Stromal cell of bone marrow (primary cell): ENCODE data around the gene SVIL.
A peak's percentile ranks its signal among the peaks of the same experiment; 100 is the strongest.
"Not testable (repeated sequence)": the region's sequence is repeated elsewhere in the genome, so short reads cannot be mapped to it uniquely, and the experiment has no call there.

Experiments used
- DNase-seq: peaks from one replicate; pipeline ENCODE4 v3.0.0-alpha.2; 2012; ENCODE audit warnings: low read depth

The SVIL gene

DNA sequence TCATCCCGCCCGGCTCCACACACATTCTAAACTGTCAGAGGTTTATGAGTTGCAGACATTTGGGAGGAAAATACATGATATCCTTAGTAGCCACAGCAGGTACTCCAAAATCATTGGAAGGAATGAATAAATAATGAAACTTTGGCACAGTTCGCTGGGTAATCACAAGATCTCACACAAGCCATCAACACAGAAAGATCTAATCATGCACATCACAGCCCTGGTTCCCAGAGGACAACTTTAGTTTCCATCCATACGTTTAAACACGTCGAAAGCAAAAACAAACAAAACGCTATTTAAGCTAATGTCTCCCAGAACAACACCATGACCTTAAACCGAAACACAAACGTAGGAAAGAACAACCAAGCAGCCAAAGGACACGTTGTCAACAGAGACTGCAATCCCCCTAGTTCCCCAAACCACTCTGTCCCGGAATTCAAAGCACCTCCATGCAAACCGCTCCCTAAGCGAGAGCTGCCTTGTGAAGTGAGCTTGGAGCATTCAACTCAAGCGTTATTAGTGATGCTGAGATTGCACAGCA, 12.3 kb downstream of the SVIL start:
- DNase-seq: no peak

DNA sequence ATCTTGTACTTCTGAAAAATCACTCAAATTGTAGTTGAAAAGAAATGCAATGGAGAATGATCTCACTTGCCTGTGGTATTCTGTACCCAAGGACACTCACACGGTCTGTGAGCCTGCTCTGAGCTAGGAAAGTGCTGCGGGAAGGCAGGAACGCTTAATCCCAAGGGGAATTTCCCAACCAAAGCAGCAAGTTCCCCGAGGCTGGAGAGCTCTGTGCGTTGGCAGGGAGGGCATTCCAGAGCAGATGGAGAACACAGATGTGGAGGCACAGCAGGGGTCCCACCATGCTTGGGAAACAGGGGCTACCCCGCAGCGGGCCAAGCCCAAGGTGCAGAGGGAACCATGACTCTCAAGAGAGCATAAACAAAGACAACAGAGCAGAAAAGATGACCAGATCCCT, 13.6 kb downstream of the SVIL start:
- DNase-seq: peak; percentile 60

DNA sequence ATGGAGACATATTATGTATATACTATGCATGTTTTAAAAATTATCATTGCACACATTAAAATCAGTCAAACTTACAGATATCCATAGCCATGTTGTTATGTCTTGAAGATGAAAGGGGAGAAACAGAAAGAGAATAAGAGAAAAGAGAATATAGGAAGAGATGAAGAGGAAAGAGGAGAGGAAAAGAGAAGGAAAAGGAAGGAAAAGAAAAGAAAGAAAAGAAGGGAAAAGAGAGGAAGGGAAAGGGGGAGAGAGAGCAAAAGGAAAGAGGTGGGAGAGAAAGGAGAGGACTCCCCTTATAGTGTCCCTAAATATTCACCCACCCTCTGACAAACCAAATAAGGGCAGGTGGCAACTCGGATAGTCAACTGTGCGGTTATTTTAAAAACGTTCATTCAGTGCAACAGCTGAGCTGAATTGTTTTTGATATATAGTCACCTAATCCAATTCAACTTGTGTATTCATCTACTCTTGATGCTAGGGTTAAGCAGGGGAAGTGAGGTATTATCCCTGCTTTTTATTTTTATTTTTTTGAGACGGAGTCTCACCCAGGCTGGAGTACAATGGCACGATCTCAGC, 14.6 kb downstream of the SVIL start:
- no peak for DNase-seq

DNA sequence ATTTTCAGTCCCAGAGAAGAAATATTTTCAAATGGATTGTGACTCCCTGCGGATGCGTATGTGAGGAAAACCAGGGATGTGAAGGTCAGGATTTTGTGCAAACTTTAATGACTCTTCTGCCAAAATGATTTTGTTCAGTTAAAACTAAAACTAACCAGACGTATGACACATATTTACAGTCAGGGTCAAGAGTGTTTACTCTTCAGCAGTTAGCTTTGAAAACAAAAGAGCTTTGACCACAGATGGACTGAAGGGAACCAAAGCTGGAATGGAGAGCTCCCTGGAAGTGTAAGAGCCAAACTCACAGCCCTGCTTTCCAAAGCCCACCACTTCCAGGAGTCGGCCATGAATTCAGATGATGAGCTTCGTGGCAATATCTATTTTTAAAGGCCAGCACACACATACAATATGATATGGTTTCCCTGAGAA, 15.5 kb downstream of the SVIL start:
- DNase-seq: no peak

DNA sequence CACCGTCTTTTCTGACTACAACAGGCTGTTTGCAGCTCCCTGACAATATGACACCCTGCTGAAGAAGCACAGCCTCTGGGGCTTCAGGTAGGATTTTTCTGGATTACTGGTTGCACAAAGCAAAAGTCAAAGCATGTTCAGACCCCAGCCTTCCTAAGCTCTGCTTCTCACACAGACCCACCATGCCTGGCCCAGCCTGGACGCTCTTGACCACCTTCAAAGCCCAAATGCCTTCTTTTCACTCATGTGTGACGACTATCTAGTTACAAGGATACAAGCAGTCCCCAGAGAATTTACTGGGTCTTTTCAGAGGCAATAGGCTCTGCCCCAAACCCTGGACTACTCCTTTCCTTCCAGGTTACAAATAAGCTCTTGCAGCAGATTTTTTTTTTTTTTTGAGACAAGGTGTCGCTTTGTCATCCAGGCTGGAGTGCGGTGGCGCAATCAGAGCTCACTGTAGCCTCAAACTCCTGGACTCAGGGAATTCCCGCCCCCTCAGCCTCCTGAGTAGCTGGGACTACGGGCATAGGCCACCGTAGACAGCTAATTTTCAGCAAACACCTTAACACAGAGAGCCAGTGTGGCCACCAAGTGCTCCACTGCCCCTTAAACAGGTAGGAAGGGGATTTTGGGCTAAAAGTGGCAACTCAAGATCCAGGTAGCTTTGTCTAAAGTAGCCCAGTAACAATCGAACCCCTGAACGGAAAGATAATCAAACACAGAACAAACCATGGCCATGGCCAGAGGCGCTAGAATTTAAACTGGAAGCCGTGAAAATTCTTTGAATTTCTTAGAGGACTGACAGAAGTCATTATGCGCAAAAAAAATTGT, 16.2 kb downstream of the SVIL start:
- DNase-seq: no peak

DNA sequence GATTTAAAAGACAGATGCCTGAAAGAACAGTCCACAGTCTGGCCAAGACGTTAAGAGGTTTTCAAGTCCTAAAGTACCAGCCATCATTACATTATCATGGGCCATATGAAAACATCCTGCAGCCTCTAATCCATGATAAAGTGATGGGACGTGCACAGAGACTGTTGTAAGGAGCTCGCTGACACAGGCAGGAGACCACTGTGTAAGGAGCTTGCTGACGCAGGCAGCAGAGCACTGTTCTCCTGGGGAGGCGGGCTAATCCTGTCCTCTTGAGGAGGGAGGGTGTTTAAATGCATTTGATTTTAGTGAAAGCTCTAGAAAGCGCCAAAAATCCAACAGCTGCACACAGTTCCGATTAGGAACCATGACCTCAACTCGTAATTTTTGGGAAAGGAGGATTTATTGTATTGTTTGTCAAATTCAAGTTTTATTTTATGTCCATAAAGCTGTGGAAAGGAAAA, 16.9 kb downstream of the SVIL start:
- DNase-seq: no peak

DNA sequence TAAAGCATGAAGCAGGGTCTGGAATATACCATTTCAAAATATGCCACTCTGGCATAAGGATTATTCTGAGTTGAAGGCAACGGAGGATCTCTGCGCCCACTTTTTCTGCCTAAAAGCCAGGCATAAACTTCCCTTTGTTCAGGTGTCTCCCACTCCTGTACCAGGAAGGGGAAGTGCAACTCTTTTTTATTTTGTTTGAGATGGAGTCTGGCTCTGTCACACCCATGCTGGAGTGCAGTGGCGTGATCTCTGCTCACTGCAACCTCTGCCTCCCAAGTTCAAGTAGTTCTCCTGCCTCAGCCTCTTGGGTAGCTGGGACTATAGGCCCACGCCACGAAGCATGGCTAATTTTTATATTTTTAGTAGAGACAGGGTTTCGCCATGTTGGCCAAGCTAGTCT, 18.2 kb downstream of the SVIL start:
- no peak for DNase-seq

DNA sequence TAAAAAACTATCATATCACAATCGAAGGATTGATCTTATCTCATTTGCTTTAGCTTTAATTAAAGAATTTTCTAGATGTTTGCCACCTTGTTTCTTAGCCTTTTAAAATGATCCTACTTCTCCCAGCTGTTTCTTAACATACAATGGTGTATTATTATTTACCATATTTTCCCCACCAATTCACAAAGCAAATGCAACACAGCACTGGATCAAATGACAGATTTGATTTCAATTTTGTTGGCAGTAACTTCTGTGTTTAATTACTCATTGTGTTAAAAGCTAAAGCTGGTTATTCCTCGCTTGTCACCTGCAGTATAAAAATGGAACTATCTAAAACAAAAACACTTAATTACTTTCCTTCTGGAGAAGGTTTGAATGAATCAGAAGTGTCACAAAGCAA, 19.6 kb downstream of the SVIL start:
- no peak for DNase-seq

DNA sequence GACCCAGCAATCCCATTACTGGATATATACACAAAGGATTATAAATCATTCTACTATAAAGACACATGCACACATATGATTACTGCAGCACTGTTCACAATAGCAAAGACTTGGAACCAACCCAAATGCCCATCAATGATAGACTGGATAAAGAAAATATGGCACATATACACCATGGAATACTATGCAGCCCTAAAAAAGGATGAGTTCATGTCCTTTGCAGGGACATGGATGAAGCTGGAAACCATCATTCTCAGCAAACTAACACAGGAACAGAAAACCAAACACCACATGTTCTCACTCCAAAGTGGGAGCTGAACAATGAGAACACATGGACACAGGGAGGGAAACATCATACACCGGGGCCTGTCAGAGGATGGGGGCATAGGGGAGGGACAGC, 20.5 kb downstream of the SVIL start:
- DNase-seq: not testable (repeated sequence)

DNA sequence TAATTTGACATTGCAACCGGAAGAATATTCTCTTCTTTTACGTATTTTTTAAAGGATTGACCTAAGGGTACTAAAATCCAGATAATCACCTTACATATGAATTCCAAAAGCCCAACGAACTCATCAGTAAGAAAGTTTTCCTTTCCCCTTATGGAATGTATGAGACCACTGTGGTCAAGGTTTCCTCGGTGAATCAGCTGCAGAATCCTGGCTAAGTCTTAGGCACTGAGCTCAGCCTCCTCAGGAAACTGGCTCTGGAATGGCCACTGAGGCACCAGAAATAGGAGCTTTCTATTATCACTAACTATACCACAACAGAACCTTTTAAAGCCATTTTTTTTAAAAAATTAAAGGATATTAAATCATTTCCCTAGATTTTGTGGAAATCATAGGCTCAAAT, 21.0 kb downstream of the SVIL start:
- DNase-seq: no peak

DNA sequence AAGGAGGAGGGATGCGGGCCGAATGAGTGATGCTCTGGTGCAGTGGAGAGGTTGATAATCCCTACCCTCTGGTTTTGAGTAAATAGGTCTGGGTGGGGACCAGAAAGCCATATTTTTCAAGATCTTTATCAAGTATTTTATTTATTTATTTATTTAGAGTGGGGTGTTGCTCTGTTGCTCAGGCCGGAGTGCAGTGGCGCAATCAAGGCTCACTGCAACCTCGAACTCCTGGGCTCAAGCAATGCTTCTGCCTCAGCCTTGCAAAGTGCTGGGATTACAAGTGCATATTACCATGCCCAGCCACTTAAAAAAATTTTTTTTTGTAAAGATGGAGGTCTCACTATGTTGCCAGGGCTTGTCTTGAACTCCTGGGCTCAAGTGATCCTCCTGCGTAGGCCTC, 21.6 kb downstream of the SVIL start:
- DNase-seq: no peak

DNA sequence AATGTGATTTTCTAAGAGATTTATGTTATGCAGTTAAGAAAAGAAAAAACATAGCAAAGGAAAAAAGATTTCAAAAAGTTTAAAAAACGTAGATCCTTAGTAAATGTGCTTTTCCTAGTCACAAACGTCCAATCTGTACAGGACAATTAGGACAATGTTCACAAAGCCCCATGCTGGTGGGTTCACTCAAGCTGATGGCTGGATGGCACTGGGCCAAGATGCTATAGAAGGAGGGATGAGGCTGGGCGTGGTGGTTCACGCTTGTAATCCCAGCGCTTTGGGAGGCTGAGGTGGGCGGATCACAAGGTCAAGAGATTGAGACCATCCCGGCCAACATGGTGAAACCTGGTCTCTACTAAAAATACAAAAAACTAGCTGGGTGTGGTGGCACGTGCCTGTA, 22.1 kb downstream of the SVIL start:
- no peak for DNase-seq

DNA sequence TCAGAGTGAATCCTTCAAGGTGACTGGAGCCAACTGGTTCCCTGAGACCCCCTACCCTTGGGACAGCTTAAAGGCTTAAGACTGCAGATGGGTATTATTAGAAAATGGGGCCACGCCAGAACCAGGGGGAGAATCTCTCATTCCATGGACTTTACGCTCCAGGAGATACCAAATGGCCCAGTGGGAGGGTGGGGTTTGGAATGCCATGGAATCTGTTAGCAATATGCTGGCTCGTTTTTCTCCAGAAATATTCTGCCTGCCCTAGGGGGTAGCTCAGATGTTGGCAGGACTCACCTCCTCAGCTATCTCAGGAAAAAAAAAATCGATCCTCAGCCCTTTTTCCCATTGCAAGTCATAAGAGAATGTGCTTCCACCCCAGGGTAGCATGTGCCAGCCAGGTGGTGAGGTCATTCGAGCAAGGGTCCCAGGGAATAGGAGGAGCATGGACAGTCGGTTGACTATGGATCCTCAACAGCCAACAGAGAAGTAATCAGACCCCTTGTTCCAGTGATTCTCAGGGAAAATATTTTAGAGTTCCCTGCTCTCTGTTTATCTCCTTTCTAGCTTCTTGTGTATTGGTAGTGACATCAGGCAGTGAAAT, 22.9 kb downstream of the SVIL start:
- DNase-seq: no peak

DNA sequence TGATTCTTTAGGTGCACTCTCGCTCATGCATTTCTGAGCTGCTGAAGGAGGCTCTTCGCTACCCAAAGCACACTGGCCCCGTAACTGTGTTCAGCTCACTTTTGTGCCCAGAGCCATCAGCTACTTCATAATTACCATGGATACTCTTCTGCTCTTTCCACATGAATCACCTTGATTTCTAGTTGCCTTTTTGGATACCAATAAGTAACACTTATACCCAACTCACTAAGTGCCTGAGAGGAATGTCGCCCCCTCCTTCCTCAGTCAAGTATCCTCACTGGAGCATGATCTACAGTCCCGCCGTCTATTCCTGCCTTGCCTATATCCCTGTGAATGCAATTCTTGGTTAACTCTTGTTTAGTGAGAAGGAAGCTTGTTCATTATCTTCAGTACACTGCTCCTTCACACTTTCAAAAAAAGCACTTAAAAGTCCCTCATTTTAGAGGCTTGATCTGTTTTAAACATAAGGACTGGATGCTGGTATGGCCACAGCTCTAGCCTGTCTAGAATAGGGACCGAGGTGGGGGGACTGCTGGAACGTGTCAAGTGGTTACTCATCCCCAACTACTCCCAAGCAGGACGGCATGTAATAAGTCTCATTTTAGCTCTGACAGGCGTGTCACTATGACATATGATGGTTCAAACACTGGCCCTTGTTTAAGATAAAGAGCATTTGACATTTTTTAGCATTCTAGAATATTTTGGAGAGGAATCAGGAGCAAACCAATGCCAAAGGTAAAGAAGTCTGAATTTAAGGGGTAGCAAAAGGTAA, 23.7 kb downstream of the SVIL start:
- DNase-seq: no peak

DNA sequence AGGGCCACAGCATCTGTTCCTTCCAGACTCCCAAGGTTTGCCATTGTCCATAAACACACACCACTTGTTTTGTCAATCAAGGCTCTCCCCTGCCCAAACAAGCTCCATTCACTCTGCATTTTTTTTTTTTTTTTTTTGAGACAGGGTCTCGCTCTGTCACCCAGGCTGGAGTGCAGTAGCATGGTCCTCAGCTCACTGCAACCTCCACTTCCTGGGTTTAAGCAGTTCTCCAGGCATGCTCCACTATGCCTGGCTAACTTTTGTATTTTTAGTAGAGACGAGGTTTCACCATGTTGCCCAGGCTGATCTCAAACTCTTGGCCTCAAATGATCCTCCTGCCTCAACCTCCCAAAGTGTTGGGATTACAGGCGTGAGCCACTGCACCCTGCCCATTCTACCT, 24.4 kb downstream of the SVIL start:
- not testable (repeated sequence) for DNase-seq

DNA sequence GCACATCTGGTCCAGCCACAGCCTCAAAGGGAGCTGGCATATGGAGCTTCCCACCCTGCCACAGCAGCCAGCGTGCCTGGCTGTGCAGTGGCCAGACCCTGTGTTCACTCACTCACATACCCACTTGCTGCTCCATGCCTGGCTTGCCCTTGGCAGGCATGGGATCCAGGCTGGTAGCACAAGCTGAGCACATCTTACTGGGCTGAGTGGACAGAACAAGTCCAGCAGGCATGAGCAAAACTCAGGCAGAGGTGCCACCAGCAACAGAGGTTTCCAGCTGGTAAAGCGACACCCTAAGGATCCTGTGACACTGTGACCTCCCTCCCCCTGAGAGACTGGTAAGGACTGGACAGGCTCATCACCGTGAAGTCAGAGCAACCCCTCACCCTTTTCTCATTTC, 25.1 kb downstream of the SVIL start:
- no peak for DNase-seq

DNA sequence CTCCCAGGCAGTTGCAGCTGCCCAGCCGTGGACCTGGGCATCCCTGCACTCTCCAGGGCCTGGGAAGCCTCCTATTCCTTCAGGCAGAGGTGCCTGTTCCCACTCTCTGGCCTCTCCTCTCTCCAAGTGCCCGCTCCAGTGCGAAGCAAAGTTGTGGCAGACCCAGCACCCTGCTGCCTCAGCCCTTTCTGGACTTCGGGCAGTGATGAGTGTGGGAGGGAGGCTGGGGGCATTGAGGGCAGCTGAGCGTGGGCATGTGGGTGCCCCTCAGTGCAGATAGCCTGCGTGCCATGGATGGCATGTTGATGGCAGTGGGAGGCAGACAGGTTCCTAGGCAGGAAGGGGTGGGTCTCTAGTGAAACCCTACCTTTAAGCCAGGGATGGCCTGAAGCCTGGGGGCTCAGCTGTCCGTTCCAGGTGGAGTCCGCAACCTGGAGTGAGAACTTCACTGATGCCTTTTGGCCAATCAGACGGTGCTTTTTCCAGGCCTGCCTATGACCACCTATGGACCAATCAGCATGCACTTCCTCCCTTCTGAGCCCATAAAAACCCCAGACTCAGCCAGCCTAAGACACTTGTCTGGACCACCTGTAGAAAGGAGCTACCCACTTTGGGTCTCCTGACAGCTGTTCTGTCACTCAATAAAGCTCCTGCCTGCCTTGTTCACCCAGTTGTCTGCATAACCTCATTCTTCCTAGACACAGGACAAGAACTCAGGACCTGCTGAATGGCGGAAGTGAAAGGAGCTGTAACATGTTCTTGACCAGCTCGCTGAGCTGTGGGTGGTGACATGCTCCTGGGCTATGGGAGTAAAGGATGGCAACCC, 26.1 kb downstream of the SVIL start:
- no peak for DNase-seq

DNA sequence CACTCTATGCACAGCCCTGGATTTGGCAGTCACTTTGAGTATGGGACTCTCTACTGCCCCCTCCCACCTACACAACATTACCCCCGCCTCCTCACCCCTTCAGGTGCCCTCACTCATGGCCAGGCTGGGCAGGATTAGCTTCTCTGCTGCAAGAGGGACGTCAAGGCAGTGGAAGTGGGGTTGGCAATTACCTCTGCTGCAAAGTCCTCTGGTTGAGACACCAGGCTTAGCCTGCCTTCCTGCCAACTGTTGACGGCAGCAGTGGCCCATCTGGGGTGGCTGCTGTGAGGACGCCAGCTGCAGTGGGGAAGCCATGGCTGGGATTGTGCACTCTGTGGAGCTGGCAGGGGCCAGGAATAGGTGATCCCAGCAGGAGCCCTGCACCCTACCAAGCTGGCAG, 26.7 kb downstream of the SVIL start:
- no peak for DNase-seq

DNA sequence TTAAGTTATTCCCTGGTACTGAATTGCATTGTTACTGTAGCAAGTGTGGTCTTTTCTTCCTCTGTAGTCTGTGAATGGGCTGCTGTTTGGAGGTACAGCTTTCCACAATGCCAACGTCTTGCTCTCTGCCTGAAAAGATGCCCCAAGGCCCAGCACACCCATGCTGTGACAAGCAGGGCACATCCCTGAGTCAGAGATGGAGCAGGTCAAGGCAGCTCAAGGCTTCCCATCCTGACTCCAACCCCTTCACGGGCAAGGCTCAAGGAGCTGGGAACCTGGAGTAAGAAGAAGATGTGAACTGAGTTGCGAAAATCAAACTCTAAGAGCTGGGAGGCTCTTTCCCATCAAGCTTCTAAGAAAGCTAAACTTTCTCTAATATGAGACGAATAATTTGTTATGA, 27.2 kb downstream of the SVIL start:
- DNase-seq: no peak

DNA sequence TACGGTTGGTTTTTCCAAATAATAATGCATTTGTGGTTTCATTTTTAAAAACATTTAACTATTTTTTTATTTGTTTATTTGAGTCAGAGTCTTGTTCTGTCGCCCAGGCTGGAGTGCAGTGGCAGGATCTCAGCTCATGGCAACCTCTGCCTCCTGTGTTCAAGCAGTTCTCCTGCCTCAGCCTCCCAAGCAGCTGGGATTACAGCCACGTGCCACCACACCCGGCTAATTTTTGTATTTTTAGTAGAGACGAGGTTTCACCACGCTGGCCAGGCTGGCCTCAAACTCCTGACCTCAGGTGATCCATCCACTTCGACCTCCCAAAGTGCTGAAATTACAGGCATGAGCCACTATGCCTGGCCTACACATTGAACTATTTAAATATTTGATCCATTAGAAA, 28.1 kb downstream of the SVIL start:
- DNase-seq: not testable (repeated sequence)

DNA sequence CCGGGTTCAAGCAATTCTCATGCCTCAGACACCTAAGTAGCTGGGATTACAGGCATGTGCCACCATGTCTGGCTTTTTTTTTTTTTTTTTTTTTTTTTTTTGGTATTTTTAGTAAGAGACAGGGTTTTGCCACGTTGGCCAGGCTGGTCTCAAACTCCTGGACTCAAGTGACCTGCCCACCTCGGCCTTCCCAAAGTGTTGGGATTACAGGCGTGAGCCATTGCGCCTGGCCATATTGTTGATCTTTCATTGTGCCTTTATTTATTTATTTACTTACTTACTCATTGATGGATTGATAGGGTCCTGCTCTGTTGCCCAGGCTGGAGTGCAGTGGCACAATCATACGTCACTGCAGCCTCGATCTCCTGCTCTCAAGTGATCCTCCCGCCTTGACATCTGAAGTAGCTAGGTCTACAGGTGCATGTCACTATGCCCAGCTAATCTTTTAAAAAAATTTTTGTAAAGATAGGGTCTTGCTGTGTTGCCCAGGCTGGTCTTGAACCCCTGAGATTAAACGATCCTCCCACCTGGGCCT, 30.4 kb downstream of the SVIL start:
- DNase-seq: no peak
